Measurements from ENCODE around the gene SELENOO. TPM values are rescaled to one million over a fixed set of nuclear protein-coding genes. Genes with fewer than 3 reads are reported as not detected.
A peak's percentile ranks its signal among the peaks of the same experiment; 100 is the strongest.
"Not testable (repeated sequence)": the region's sequence is repeated elsewhere in the genome, so short reads cannot be mapped to it uniquely, and the experiment has no call there.

Gene SELENOO, protein sequence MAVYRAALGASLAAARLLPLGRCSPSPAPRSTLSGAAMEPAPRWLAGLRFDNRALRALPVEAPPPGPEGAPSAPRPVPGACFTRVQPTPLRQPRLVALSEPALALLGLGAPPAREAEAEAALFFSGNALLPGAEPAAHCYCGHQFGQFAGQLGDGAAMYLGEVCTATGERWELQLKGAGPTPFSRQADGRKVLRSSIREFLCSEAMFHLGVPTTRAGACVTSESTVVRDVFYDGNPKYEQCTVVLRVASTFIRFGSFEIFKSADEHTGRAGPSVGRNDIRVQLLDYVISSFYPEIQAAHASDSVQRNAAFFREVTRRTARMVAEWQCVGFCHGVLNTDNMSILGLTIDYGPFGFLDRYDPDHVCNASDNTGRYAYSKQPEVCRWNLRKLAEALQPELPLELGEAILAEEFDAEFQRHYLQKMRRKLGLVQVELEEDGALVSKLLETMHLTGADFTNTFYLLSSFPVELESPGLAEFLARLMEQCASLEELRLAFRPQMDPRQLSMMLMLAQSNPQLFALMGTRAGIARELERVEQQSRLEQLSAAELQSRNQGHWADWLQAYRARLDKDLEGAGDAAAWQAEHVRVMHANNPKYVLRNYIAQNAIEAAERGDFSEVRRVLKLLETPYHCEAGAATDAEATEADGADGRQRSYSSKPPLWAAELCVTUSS
- 10 to 100 TPM in 9 of 10 donors, 1 to 10 TPM in 1; 6.8 to 16.9 (median 12.4) TPM for polyA plus RNA-seq (ENCODE audit: insufficient read length in 10 of 10)
- long read RNA-seq, donor 1, partial matches to known transcripts: 0 of 2 reads
- long read RNA-seq, donor 1, other reads (novel, unspliced or antisense): 0 of 2 reads
- long read RNA-seq, donor 2, partial matches to known transcripts: 6 of 6 reads
- long read RNA-seq, donor 2, other reads (novel, unspliced or antisense): 0 of 6 reads
- long read RNA-seq, donor 3: 0 reads
- long read RNA-seq, donor 4, partial matches to known transcripts: 0 of 2 reads
- long read RNA-seq, donor 4, other reads (novel, unspliced or antisense): 0 of 2 reads
- long read RNA-seq, donor 5, partial matches to known transcripts: 0 of 1 reads
- long read RNA-seq, donor 5, other reads (novel, unspliced or antisense): 0 of 1 reads
- long read RNA-seq, donor 6, partial matches to known transcripts: 5 of 5 reads
- long read RNA-seq, donor 6, other reads (novel, unspliced or antisense): 0 of 5 reads
- long read RNA-seq, donor 7, partial matches to known transcripts: 18 of 24 reads
- long read RNA-seq, donor 7, other reads (novel, unspliced or antisense): 5 of 24 reads
- long read RNA-seq, donor 8, partial matches to known transcripts: 7 of 7 reads
- long read RNA-seq, donor 8, other reads (novel, unspliced or antisense): 0 of 7 reads
- long read RNA-seq, donor 9: 0 reads

DNA sequence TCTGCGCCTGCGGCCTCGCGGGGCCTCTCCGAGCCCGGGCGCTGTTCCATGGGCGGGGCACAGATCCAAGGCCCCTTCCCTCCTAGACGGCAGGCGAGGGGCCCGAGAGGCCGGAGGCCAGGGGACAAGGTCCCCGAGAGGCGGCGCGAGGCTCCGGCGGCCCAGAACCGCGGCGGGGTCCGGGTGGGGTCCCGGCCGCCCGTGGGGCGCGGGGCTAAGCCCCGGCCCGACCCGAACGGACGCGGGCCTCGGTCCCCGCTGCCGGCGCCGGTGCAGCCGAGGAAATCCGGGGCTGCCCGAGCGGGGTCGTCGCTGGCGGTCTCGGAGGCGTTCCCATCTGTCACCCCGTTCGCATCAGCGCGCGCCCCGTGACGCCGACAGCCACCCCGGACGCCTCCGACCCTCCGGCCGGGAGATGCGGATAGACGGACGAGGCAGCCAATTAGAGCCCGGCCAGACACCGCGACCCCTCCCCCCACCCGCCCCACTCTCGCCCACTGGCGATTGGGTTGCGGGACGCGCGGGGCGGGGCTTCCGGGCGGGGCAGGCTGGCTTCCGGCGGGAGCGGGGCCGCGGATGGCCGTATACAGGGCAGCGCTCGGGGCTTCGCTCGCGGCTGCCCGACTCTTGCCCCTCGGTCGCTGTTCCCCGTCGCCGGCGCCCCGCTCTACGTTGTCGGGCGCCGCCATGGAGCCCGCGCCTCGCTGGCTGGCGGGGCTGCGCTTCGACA is at the start of gene SELENOO:
SELENOO (plus strand) TSS at position 551 of the 730 bp plus-strand sequence; CDS start at position 577, 26 bp downstream.
- peak; percentile 88 to 95 (median 95) for DNase-seq

DNA sequence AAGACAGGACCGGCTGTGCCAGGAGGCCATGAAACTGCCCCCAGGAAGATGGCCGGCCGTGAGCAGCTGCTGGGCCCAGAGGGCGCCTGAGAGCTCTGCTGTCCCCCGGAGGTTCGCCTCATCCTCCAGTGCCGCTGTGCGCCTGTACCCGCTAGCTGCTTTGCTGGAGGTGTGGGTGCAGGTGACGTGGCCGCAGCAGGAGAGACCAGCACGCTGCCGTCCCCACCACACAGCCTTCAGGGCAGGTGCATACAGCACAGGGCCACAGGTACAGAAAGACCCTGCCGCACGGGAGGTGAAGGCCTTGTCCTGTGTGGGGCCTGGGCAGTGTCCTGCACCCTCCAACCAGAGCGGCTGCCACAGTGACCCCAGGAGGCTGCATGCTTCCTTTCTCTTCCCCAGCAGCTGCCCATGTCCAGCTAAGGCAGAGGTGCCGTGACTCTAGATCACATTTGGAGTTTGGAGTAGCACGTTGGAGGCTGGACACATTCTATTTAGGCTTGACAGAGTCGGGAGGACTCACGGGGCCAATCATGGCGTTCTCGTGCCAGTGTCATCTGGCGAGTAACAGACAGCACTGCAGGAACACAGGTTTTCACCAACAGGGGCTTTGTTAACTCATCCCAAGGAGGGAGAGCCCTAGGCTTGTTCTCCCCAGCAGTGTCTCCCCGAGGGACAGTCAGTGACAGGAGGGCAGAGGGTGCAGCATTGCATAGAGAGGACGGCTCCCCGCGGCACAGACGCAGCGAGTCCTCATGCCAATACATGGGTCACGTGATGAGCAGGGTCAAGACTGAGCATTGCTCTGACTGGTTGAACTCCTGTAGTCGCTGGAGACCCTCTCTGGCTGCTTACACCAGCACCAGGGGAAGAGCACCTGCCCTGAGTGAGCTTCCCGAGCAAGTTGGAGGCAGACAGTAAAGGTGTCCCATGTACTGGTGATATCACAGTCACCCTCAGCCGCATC is 49.0 kb upstream of the SELENOO start:
- no peak for DNase-seq

DNA sequence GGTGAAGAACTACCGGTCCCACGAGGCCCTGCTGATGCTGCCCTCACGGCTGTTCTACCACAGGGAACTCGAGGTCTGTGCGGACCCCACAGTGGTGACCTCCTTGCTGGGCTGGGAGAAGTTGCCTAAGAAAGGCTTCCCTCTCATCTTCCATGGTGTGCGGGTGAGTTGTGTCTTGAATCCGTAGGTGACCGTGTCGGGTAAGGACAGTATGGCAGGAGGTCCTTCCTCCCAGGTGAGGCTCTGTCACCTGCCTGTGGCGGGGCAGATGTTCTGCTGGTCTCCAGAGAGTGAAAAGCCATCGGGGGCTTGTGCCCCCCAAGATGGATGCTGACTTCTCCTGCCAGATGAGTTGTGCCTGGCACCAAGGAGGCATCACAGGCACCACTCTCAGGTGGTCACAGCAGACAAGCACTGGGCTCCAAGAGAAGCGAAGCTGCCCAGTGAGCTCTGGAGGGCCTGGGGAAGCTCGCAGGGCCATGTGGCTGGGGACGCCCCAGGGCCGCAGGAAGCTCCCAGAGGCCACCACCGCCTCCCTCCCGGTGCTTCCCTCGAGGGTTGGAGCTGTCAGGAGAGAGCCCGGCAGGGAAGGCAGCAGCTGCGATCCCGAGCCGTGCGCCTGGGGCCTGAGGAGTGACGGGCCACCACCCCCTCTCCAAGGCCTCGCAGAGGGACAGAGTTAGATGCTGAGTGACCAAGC is 47.6 kb upstream of the SELENOO start:
- DNase-seq: no peak

DNA sequence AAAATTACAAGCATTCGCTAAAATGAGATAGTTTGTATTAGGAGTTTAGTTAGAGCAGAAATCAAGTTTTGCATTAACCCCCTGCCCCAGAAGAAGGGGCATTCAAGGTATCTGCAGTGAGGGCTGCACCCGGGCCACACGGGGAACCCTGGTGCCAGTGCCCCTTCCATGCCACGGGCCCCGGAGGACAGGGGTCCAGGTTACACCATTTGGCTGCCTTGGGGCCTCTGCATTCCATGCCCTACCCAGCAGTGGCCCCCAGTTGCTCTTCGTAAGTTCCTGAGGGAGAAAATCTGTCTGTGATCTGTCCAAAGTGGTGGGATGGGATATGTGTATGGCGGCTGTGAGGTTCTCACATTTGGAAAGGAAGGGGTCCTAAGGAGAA is 47.1 kb upstream of the SELENOO start:
- no peak for DNase-seq

DNA sequence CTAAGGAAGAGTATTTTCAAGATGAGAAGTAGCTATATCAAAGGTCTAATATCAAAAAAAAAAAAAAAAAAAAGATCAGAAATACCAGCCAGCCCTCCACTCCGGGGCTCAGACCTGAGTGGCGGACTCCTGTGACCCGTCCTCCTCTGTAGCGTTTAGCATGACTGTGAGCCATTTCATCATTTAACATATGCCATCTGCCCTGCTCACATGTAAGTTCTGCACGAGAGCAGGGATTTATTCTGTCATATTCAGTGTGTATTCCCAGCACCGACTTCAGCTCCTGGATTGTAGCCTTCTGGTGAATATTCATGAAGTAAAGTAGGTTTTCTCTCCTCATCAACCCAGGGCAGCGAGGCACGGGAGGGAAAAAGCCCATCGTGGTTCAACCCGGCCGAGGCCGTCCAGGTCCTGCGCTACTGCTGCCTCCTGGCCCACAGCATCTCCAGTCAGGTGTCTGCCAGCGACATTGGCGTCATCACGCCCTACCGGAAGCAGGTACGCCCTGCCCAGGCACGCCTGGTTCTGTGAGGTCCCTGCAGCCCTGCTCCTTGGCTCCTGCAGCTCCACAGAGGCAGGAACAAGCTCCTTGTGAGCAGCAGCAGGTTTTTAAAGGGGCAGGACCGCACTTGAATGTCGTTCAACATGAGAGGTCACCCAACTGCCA is 43.0 kb upstream of the SELENOO start:
- DNase-seq: no peak

DNA sequence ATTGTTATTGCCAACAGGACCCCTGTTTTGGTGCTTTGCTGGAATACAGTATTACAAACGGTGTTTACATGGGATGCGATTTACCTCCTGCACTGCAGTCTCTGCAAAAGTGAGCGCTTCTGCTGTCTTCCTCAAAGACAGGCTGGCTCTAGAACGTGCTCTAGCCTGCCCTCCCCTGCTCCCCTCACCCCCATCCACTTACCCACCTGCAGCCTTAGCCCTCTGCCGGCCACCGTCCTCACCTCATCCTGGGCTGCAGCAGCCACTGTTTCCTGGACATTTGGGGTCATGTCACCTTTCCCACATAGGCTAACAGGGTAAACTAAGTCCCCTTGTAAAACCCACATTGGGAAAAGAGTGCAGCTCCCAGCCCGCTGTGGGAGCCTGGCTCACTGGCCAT is 39.9 kb upstream of the SELENOO start:
- no peak for DNase-seq

DNA sequence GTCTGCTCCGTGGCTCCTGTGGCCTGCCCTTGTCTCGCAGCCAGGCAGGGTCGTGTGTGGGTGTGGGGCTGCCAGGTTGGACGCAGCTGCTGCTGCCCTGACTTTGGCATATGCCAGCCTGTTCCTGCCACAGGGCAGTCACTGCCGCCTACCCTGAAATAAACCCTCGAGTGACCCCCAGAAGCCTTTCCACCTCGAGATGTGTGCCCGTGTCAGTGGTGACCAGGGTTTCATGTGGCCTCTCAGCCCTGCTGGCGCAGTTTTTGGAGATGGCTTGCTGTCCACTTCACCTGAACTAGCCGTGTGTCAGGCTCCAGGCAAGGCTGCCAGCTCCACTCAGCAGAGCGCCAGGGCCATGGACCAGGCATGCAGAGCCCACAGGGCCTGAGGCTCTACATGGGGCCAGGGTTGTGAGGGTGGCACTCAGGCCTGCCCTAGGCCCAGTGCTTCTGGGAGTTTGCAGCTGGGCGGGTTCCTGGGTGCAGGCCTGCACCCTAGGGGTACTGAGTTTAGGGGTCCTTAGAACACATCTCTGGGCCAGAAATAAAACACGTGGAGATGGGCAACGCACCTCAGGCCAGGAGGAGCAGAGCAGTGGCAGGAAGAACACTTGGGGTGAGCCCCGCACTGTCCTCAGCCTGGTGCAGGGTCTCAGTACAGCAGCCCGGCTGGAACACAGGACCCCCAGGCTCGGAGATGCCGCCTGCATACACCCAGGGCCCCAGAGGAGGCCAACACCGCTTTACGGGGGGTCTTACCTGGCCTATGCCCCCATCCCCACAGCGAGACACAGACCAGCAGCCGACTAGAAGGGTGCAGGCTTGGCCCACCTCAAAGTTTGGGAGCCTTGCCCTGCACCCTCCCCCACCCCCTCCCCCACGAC is 39.1 kb upstream of the SELENOO start:
- DNase-seq: no peak

DNA sequence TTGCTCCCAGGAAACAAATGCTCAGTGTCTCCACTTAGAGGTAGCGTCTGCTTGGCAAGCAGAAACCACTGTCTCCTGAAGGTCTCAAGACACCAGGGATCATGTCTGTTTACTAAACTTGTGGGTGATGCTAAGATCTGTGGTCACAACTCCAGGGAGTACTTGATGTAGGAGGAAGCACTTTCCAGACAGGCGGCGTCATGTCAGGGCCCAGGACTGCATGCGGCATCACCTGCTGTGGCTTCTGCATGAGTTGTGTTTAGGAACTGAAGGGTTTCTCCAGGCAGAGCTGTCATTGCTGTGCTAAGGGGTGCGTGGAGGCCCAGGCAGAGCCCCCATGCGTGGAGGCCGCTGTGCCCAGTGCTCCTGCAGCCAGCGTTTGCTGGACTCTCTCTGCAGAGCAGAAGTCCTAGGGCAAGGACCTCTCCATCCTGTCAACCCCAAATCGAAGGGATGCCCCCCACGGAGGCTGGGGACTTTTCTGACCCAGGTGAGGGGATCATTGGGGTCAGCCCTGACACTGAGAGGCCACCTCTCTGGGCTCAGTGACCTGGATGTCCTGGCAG is 38.3 kb upstream of the SELENOO start:
- no peak for DNase-seq

DNA sequence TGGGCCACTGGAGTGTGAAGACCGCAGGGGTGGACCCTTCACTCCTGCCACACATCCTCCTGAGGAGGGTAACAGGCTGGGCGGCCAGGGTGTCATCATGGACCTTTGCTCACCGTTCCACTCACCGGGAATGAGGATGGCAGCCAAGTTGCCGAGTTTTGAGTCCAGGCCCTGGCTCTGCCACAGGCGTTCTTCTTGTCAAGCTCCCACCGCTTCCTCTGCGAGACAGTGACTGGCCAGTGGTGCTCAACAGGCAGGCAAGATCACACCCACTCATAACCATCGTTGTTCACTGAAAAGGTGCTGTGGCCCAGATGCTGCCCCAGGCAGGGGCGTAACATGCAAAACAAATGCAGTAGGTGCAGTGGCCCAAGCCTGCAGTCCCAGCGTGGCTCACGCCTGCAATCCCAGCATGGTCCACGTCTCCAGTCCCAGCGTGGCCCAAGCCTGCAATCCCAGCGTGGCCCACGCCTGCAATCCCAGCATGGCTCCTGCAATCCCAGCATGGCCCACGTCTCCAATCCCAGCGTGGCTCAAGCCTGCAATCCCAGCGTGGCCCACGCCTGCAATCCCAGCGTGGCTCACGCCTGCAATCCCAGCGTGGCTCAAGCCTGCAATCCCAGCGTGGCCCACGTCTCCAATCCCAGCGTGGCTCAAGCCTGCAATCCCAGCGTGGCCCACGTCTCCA is 35.2 kb upstream of the SELENOO start:
- DNase-seq: no peak

DNA sequence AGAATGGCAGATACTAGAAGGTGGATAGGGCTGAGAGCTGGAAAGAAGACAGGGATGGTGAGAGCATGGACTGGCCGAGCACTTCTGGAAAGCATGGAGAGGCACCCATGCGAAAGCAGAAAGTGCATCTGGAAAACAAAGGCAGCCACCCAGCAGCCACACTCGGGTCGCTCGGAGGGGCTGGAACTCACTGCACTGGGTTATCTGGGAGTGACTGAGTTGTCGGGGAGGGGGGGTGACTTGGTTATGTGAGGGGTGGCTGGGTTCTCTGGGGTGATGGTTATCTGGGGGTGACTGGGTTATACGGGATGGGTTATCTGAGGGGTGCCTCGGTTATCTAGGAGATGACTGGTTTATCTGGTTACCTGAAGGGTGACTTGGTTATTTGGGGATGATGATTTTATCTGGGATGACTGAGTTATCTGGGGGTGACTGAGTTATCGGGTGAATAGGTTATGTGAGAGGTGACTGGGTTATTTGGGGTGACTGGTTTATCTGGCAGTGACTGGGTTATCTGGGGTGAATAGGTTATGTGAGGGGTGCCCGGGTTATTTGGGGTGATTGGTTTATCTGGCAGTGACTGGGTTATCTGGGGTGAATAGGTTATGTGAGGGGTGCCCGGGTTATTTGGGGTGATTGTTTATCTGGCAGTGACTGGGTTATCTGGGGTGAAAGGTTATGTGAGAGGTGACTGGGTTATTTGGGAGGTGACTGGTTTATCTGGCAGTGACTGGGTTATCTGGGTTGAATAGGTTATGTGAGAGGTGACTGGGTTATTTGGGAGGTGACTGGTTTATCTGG is 32.9 kb upstream of the SELENOO start:
- no peak for DNase-seq

DNA sequence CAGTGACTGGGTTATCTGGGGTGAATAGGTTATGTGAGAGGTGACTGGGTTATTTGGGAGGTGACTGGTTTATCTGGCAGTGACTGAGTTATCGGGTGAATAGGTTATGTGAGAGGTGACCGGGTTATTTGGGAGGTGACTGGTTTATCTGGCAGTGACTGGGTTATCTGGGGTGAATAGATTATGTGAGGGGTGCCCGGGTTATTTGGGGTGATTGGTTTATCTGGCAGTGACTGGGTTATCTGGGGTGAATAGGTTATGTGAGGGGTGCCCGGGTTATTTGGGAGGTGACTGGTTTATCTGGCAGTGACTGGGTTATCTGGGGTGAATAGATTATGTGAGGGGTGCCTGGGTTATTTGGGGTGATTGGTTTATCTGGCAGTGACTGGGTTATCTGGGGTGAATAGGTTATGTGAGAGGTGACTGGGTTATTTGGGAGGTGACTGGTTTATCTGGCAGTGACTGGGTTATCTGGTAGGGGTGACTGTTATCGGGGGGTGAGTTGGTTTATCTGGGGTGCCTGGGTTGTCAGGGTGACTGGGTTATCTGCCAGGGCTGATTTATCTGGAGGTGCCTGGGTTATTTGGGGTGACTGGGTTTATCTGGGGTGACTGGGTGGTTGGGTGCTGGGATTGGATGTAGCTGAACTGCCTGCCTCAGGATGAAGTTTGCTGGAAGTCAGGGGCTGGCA is 32.2 kb upstream of the SELENOO start:
- DNase-seq: not testable (repeated sequence)

DNA sequence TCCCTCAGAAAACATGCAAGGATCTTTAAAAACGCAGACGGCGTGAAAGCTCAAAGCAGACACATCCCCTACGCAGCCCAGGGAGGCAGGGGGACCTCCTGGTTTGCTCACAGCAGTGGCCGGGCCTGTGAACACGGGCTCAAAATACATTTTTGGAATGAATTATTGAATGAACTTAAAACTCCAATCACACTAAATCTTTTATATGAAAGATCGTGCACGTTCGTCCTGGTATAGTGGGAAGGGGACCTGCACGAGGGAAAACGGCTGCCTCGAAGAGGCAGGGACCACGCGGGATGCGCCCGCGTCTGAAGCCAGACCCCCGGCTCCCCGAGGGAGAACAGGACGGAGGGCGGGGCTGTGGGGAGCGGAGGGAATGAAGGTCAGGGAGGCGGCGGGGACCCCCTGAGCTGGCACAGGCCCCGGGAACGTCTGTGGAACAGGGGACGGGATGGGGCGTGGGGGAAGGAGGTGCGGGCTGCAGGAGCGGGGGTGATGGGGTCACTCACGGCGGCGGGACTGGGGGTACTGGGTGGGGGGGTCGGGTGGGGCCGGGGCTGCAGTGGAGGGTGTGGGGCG is 31.5 kb upstream of the SELENOO start:
- DNase-seq: no peak

DNA sequence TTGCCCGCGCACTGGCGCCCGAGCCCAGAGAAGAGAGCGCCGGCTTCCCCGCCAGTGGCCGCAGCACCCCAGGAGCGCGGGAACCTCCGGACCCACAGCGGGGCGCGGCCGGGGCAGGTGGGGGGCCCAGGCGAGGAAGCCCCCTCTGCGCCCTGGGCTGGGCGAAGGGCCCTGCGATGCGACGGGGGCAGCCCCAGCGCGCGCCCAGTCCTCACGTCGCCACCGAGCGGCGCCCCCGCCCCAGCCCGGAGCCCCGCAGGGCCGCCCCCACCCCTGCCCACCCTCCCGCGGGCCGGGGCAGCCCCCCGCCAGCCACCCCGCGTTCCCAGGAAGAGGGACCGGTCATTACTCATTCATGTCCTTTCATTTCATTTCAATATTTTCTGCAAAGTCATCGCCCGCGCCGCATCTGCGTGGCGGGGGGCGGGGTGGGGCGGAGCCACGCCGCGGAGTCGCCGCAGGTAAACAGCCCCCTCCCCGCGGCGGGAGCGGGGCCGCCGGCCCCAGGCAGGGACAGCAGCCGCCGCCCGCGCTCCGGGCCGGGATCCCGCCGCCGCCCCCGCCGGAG is 31.0 kb upstream of the SELENOO start:
- DNase-seq: no peak

Data from muscle of back (tissue), 13 donors.